ENCODE results near the gene PLAU. TPM values are rescaled to one million over a fixed set of nuclear protein-coding genes. Genes with fewer than 3 reads are reported as not detected.
"Not testable (repeated sequence)": the region's sequence is repeated elsewhere in the genome, so short reads cannot be mapped to it uniquely, and the experiment has no call there.

Gene PLAU
- total and polyA plus RNA-seq, 9 donors: 21.4 to 37.7 (median 28.5) TPM

GRCh38 chr10:73895381-73895780 lies 15.6 kb upstream of the PLAU start:
- H3K9me3 ChIP-seq (replicated peaks; ENCODE audit: control insufficient read depth, low read depth, low read length); H3K27ac ChIP-seq (ENCODE audit: low read length); DNase-seq; H3K27me3 ChIP-seq (ENCODE audit: control insufficient read depth, insufficient read depth, low read length); H3K36me3 ChIP-seq (ENCODE audit: control insufficient read depth, insufficient read depth, low read length); H3K4me3 ChIP-seq (ENCODE audit: low read length): not testable (repeated sequence)
- WGBS (ENCODE audit: insufficient coverage): 100% methylated on average over 1 of the region's 9 CpGs
- peaks cover 13% of the 10 kb centered on the region for H3K4me1 ChIP-seq (ENCODE audit: control insufficient read depth, insufficient read depth, low read length)

- no peaks in the 10 kb centered on the region for H3K36me3 ChIP-seq (ENCODE audit: control insufficient read depth, insufficient read depth, low read length)
- no peak for DNase-seq
- no peaks in the 10 kb centered on the region for H3K9me3 ChIP-seq (replicated peaks; ENCODE audit: control insufficient read depth, low read depth, low read length)
- no peaks in the 10 kb centered on the region for H3K27me3 ChIP-seq (ENCODE audit: control insufficient read depth, insufficient read depth, low read length)
- peaks cover 13% of the 10 kb centered on the region for H3K4me1 ChIP-seq (ENCODE audit: control insufficient read depth, insufficient read depth, low read length)
- no peak overlapping the region for H3K4me3 ChIP-seq (ENCODE audit: low read length)
- no peak overlapping the region for H3K27ac ChIP-seq (ENCODE audit: low read length)
- WGBS (ENCODE audit: insufficient coverage): no CpG with 5 or more reads among the region's 1 CpG
Measured at GRCh38 chr10:73897693-73898092, 13.2 kb upstream of the PLAU start.

- Histone ChIP-seq H3K27me3 (ENCODE audit: control insufficient read depth, insufficient read depth, low read length) (no peaks in the 10 kb centered on the region), H3K4me3 (ENCODE audit: low read length) (no peak overlapping the region), H3K9me3 (replicated peaks; ENCODE audit: control insufficient read depth, low read depth, low read length) (no peaks in the 10 kb centered on the region), H3K36me3 (ENCODE audit: control insufficient read depth, insufficient read depth, low read length) (no peaks in the 10 kb centered on the region), H3K4me1 (ENCODE audit: control insufficient read depth, insufficient read depth, low read length) (peaks cover 13% of the 10 kb centered on the region), H3K27ac (ENCODE audit: low read length) (no peak overlapping the region)
- DNase-seq: peak; percentile 55
- no CpG with 5 or more reads among the region's 2 CpGs for WGBS (ENCODE audit: insufficient coverage)
Measured at GRCh38 chr10:73898730-73899410, 12.1 kb upstream of the PLAU start.

GRCh38 chr10:73899423-73899822 lies 11.5 kb upstream of the PLAU start:
- no peaks in the 10 kb centered on the region for H3K36me3 ChIP-seq (ENCODE audit: control insufficient read depth, insufficient read depth, low read length)
- no peaks in the 10 kb centered on the region for H3K27me3 ChIP-seq (ENCODE audit: control insufficient read depth, insufficient read depth, low read length)
- H3K27ac ChIP-seq (ENCODE audit: low read length): no peak overlapping the region
- H3K4me1 ChIP-seq (ENCODE audit: control insufficient read depth, insufficient read depth, low read length): peaks cover 13% of the 10 kb centered on the region
- no peak for DNase-seq
- 76% methylated on average over 3 of the region's 4 CpGs for WGBS (ENCODE audit: insufficient coverage)
- H3K9me3 ChIP-seq (replicated peaks; ENCODE audit: control insufficient read depth, low read depth, low read length): no peaks in the 10 kb centered on the region
- no peak overlapping the region for H3K4me3 ChIP-seq (ENCODE audit: low read length)

GRCh38 chr10:73900064-73900463 lies 10.9 kb upstream of the PLAU start:
- Histone ChIP-seq H3K36me3 (ENCODE audit: control insufficient read depth, insufficient read depth, low read length) (no peaks in the 10 kb centered on the region), H3K4me1 (ENCODE audit: control insufficient read depth, insufficient read depth, low read length) (peaks cover 13% of the 10 kb centered on the region), H3K27me3 (ENCODE audit: control insufficient read depth, insufficient read depth, low read length) (no peaks in the 10 kb centered on the region), H3K27ac (ENCODE audit: low read length) (no peak overlapping the region), H3K9me3 (replicated peaks; ENCODE audit: control insufficient read depth, low read depth, low read length) (no peaks in the 10 kb centered on the region), H3K4me3 (ENCODE audit: low read length) (no peak overlapping the region)
- WGBS (ENCODE audit: insufficient coverage): 73% methylated on average over 4 of the region's 5 CpGs
- peak; percentile 54 for DNase-seq

GRCh38 chr10:73901261-73901660 lies 9.7 kb upstream of the PLAU start:
- 100% methylated on average over 2 of the region's 6 CpGs for WGBS (ENCODE audit: insufficient coverage)
- Histone ChIP-seq H3K27me3 (ENCODE audit: control insufficient read depth, insufficient read depth, low read length) (no peaks in the 10 kb centered on the region), H3K9me3 (replicated peaks; ENCODE audit: control insufficient read depth, low read depth, low read length) (no peaks in the 10 kb centered on the region), H3K4me3 (ENCODE audit: low read length) (no peak overlapping the region), H3K4me1 (ENCODE audit: control insufficient read depth, insufficient read depth, low read length) (peaks cover 22% of the 10 kb centered on the region), H3K36me3 (ENCODE audit: control insufficient read depth, insufficient read depth, low read length) (no peaks in the 10 kb centered on the region), H3K27ac (ENCODE audit: low read length) (no peak overlapping the region)
- DNase-seq: no peak

- Histone ChIP-seq H3K27me3 (ENCODE audit: control insufficient read depth, insufficient read depth, low read length) (no peaks in the 10 kb centered on the region), H3K4me1 (ENCODE audit: control insufficient read depth, insufficient read depth, low read length) (peaks cover 33% of the 10 kb centered on the region), H3K9me3 (replicated peaks; ENCODE audit: control insufficient read depth, low read depth, low read length) (no peaks in the 10 kb centered on the region), H3K36me3 (ENCODE audit: control insufficient read depth, insufficient read depth, low read length) (no peaks in the 10 kb centered on the region), H3K4me3 (ENCODE audit: low read length) (no peak overlapping the region), H3K27ac (ENCODE audit: low read length) (no peak overlapping the region)
- no peak for DNase-seq
- 92% methylated on average over 2 of the region's 2 CpGs for whole genome bisulfite sequencing (ENCODE audit: insufficient coverage)
Measured at GRCh38 chr10:73902351-73902750, 8.6 kb upstream of the PLAU start.

- H3K27ac ChIP-seq (ENCODE audit: low read length): peak overlapping the region; percentile 98
- 91% methylated on average over 3 of the region's 4 CpGs for WGBS (ENCODE audit: insufficient coverage)
Measured at GRCh38 chr10:73905256-73906020, 5.5 kb upstream of the PLAU start.

GRCh38 chr10:73906524-73907447 lies 4.1 kb upstream of the PLAU start:
- Histone ChIP-seq H3K4me3 (ENCODE audit: low read length) (no peak overlapping the region), H3K36me3 (ENCODE audit: control insufficient read depth, insufficient read depth, low read length) (no peaks in the 10 kb centered on the region), H3K9me3 (replicated peaks; ENCODE audit: control insufficient read depth, low read depth, low read length) (no peaks in the 10 kb centered on the region), H3K27ac (ENCODE audit: low read length) (peak overlapping the region; percentile 98), H3K4me1 (ENCODE audit: control insufficient read depth, insufficient read depth, low read length) (peaks cover 54% of the 10 kb centered on the region), H3K27me3 (ENCODE audit: control insufficient read depth, insufficient read depth, low read length) (peaks cover 3% of the 10 kb centered on the region)
- peak; percentile 98 for DNase-seq
- WGBS (ENCODE audit: insufficient coverage): 18% methylated on average over 3 of the region's 8 CpGs

More at GRCh38 chr10:73905256-73906020, 5.5 kb upstream of the PLAU start:
- DNase-seq: peak; percentile 36
- Histone ChIP-seq H3K36me3 (ENCODE audit: control insufficient read depth, insufficient read depth, low read length) (no peaks in the 10 kb centered on the region), H3K9me3 (replicated peaks; ENCODE audit: control insufficient read depth, low read depth, low read length) (no peaks in the 10 kb centered on the region), H3K27me3 (ENCODE audit: control insufficient read depth, insufficient read depth, low read length) (no peaks in the 10 kb centered on the region), H3K4me1 (ENCODE audit: control insufficient read depth, insufficient read depth, low read length) (peaks cover 47% of the 10 kb centered on the region), H3K4me3 (ENCODE audit: low read length) (no peak overlapping the region)

All from muscle of leg (tissue), 11 donors.